Measurements from ENCODE around the gene GRM4.

The GRM4 gene

DNA sequence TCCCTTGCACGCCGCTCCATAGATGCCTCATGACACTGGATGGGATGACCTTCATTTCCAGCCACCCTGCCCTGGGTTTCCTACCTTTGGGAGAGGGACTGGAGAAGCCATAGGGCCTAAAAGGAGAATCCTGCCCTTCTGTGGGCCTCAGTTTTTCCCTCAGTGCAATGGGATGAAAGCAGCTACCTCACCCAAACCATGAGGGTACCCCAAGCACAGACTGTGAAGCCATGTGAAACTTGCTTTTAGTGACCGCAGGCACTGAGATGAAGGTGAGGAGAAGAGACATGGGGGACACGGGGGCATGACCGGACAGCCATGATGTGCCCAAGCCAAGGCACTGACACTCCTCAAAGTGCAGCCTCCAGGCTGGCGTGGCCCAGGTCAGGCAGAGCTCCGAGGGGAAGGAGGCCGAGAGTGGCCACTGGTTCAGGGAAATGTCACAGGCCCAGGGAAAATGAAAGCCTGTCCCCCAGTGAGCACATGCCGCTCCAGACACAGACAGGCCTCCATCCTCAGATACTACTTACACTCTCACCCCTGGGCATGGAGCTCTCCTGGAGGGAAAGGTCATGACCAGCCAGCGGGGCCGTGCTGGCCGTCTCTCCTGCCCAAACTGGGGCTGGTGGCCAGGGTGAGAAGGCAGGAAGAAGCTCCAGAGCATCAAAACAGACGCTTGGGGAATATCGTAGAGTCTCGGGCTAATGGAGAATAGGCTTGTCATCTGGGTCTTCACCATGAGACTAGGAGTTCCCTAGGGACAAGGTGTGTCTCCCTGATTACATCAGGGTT, 116.2 kb downstream of the GRM4 start:
- H3K4me1 ChIP-seq, result no peaks in the 10 kb centered on the region
- no peak overlapping the region for H3K27ac ChIP-seq
- no peak overlapping the region for H3K4me3 ChIP-seq
- no peaks in the 10 kb centered on the region for H3K9me3 ChIP-seq
- intact Hi-C loops (cut with DNase I; ENCODE audit: low total_unique reads), result loop anchor here (10.0 kb wide), 1 partner anchor 265 kb away; no protein-coding TSS in a partner anchor
- peaks cover 0 to 69% of the 10 kb centered on the region in 2 donors for H3K27me3 ChIP-seq
- DNase-seq, result no peak
- no peaks in the 10 kb centered on the region for H3K36me3 ChIP-seq
- TF ChIP-seq, protein P1, sequence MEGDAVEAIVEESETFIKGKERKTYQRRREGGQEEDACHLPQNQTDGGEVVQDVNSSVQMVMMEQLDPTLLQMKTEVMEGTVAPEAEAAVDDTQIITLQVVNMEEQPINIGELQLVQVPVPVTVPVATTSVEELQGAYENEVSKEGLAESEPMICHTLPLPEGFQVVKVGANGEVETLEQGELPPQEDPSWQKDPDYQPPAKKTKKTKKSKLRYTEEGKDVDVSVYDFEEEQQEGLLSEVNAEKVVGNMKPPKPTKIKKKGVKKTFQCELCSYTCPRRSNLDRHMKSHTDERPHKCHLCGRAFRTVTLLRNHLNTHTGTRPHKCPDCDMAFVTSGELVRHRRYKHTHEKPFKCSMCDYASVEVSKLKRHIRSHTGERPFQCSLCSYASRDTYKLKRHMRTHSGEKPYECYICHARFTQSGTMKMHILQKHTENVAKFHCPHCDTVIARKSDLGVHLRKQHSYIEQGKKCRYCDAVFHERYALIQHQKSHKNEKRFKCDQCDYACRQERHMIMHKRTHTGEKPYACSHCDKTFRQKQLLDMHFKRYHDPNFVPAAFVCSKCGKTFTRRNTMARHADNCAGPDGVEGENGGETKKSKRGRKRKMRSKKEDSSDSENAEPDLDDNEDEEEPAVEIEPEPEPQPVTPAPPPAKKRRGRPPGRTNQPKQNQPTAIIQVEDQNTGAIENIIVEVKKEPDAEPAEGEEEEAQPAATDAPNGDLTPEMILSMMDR (IDR thresholded peaks at IDR 0.05), result no peak

GRCh38 chr6:34028691-34029360, 117.1 kb downstream of the GRM4 start:
- Histone ChIP-seq H3K36me3 (no peaks in the 10 kb centered on the region), H3K4me1 (no peaks in the 10 kb centered on the region), H3K27ac (no peak overlapping the region), H3K9me3 (no peaks in the 10 kb centered on the region), H3K4me3 (no peak overlapping the region), H3K27me3 (peaks cover 0 to 60% of the 10 kb centered on the region in 2 donors)
- intact Hi-C loops (cut with DNase I; ENCODE audit: low total_unique reads), result loop anchor here (10.0 kb wide), 1 partner anchor 264 kb away; no protein-coding TSS in a partner anchor
- TF ChIP-seq, protein P1 (IDR thresholded peaks at IDR 0.05), result no peak
- no peak for DNase-seq

DNA sequence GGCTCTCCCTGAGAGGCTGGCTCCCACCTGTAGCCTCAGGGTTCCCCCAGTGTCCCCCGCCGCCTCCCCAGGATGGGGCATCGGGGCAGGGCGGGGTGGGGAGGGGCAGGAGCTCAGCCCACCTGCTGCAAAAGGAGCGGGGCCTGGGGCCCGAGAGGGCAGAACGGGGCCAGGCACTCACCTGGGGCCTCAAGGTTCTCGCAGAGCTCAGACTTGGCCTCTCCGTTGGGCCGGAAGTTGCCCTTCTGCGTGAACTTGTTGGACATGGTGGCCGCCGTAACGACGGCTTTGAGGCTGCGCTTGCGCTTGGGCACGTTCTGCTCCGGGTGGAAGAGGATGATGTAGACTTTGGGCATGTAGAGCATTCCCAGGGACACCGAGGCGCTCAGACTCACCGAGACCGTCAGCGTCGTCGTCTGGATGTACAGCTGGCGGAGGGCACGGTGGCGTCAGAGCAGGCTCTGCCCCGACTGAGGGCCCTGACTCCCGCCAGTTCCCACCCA, 117.9 kb downstream of the GRM4 start:
- intact Hi-C loops (cut with DNase I; ENCODE audit: low total_unique reads), result loop anchor here (10.0 kb wide), 1 partner anchor 263 kb away; no protein-coding TSS in a partner anchor

DNA sequence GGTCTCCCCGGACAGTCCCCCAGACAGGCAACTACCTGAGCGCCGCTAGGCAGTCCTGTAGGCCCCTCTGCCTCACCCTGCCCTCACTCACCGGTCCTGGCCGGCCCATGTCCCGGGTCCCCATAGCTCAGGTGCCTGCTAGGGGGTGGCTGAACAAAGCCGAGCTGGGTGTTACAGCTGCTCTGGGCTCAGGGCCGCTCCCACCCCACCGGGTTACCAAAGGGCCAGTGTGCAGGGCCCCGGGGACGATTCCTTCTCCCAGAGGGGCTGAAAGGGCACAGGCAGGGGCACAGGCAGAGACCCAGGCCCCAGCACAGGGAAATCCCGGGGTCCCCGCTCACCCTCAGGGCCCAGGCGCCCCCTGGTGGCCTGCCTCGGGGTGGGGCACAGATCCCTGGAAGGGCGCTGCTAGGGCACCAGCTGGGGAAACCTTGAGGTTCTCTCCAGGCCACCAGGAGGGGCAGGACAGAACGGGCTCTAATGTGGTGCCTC, 118.4 kb downstream of the GRM4 start:
- H3K36me3 ChIP-seq, result no peaks in the 10 kb centered on the region
- H3K27ac ChIP-seq, result no peak overlapping the region
- TF ChIP-seq, protein P1 (IDR thresholded peaks at IDR 0.05), result peak; percentile 61 to 68
- DNase-seq, result no peak
- H3K4me3 ChIP-seq, result no peak overlapping the region
- no peaks in the 10 kb centered on the region for H3K9me3 ChIP-seq
- no peaks in the 10 kb centered on the region for H3K4me1 ChIP-seq
- peaks cover 0 to 60% of the 10 kb centered on the region in 2 donors for H3K27me3 ChIP-seq
- intact Hi-C loops (cut with DNase I; ENCODE audit: low total_unique reads), result loop anchor here (10.0 kb wide), 1 partner anchor 263 kb away; no protein-coding TSS in a partner anchor

More for the DNA sequence above, 117.9 kb downstream of the GRM4 start:
- Histone ChIP-seq H3K9me3 (no peaks in the 10 kb centered on the region), H3K4me3 (no peak overlapping the region), H3K27ac (no peak overlapping the region), H3K4me1 (no peaks in the 10 kb centered on the region), H3K36me3 (no peaks in the 10 kb centered on the region), H3K27me3 (peaks cover 0 to 60% of the 10 kb centered on the region in 2 donors)
- TF ChIP-seq, protein P1 (IDR thresholded peaks at IDR 0.05), result no peak
- no peak for DNase-seq

DNA sequence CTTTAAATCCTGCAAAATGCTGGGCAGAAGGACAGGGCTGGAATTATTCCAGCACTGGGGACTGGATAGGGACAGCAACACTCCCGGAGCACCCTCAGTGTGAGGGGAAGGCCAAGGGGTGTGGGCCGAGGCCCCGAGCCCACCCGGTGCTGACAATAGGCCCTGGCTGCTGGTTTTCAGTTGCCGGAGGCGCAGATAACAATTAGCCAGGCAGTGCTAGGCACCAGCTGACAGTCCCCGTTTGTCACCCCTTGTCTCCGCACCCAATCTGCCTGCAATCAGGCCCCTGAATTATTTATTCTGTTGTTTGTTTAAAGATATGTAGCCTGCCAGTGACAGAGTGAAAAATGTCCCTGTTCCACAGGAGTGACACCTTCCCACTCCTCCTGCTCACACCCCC, 120.0 kb downstream of the GRM4 start:
- no peak for DNase-seq
- intact Hi-C loops (cut with DNase I; ENCODE audit: low total_unique reads), result loop anchor here (10.0 kb wide), 1 partner anchor 261 kb away; no protein-coding TSS in a partner anchor
- no peak overlapping the region for H3K27ac ChIP-seq

More for the DNA sequence above, 120.0 kb downstream of the GRM4 start:
- TF ChIP-seq, protein P1 (IDR thresholded peaks at IDR 0.05), result no peak
- no peak overlapping the region for H3K4me3 ChIP-seq
- H3K9me3 ChIP-seq, result no peaks in the 10 kb centered on the region
- H3K4me1 ChIP-seq, result no peaks in the 10 kb centered on the region
- peaks cover 0 to 59% of the 10 kb centered on the region in 2 donors for H3K27me3 ChIP-seq
- H3K36me3 ChIP-seq, result no peaks in the 10 kb centered on the region
